HepG2 (cell line): ENCODE measurements around the gene NUFIP1. TPM values are rescaled to one million over a fixed set of nuclear protein-coding genes. Genes with fewer than 3 reads are reported as not detected.

ENCODE experiments used
- BRD4 ChIP-seq: sonication (generic); formaldehyde crosslinking; IDR thresholded peaks from 2 replicates; pipeline ENCODE4 v1.4.0; 2020; ENCODE audit warnings: missing genetic modification reagents
- CC2D1A ChIP-seq: sonication (generic); formaldehyde crosslinking; IDR thresholded peaks from 2 replicates; pipeline ENCODE4 v1.8.1; 2023; ENCODE audit warnings: mild to moderate bottlenecking, missing genetic modification reagents
- GATAD1 ChIP-seq: IDR thresholded peaks from 2 replicates; pipeline ENCODE4 v1.6.1; 2016; ENCODE audit warnings: missing genetic modification reagents, missing compliant biosample characterization
- GLMP ChIP-seq: sonication (generic); formaldehyde crosslinking; IDR thresholded peaks from 2 replicates; pipeline ENCODE4 v1.9.0; 2021; ENCODE audit warnings: missing genetic modification reagents, mild to moderate bottlenecking, borderline replicate concordance
- HOXA5 ChIP-seq: sonication (generic); formaldehyde crosslinking; IDR thresholded peaks from 2 replicates; pipeline ENCODE4 v1.4.0; 2020; ENCODE audit warnings: missing genetic modification reagents
- ISX ChIP-seq: sonication (generic); formaldehyde crosslinking; conservative IDR thresholded peaks from 2 replicates; pipeline ENCODE4 v1.5.0; 2020; ENCODE audit warnings: missing genetic modification reagents
- NCOA5 ChIP-seq: sonication (generic); formaldehyde crosslinking; IDR thresholded peaks from 2 replicates; pipeline ENCODE4 v1.4.0; 2020; ENCODE audit warnings: missing genetic modification reagents
- NR0B2 ChIP-seq: sonication (generic); formaldehyde crosslinking; IDR thresholded peaks from 2 replicates; pipeline ENCODE4 v1.4.0; 2020; ENCODE audit warnings: mild to moderate bottlenecking, missing genetic modification reagents
- PAX8 ChIP-seq: sonication (generic); formaldehyde crosslinking; IDR thresholded peaks from 2 replicates; pipeline ENCODE4 v1.8.0; 2022; ENCODE audit warnings: mild to moderate bottlenecking, missing genetic modification reagents, borderline replicate concordance
- PREB ChIP-seq: sonication (generic); formaldehyde crosslinking; IDR thresholded peaks from 2 replicates; pipeline ENCODE4 v1.4.0; 2020; ENCODE audit warnings: missing genetic modification reagents
- SP5 ChIP-seq: IDR thresholded peaks from 2 replicates; pipeline ENCODE4 v1.6.1; 2016; ENCODE audit warnings: low read depth, borderline replicate concordance
- YEATS2 ChIP-seq: sonication (generic); formaldehyde crosslinking; IDR thresholded peaks from 2 replicates; pipeline ENCODE4 v1.4.0; 2020; ENCODE audit warnings: missing genetic modification reagents, borderline replicate concordance
- polyA plus RNA-seq, 8 experiments: library from polyadenylated mRNA; depleted of rRNA in 3 of 8; stranded (reverse) in 7 of 8; unstranded in 1 of 8; fragments of >200 nt; fragmentation: Illumina TruSeq in 4 of 8; extraction: Trizol in 4 of 8; gene quantifications; 2 replicates each; pipeline versions ENCODE4 v1.2.1 to v1.2.3, GENCODE V29; 2011 to 2016; ENCODE audit warnings: low read depth in 4 of 8, missing spikeins in 1 of 8, mixed read lengths in 1 of 8; ENCODE audit not compliant: insufficient read depth in 1 of 8
- total RNA-seq, 5 experiments: library from RNA; depleted of rRNA; stranded (reverse); fragments of >200 nt; fragmentation: Illumina TruSeq; extraction: Trizol; gene quantifications; 2 replicates each; pipeline ENCODE4 v1.2.3, GENCODE V29; 2016; ENCODE audit warnings: low read depth in 1 of 5
- TF ChIP-seq, protein P1 (sequence below), 2 experiments: fragments of 450-650 bp in 1 of 2; sonication (generic) in 1 of 2; formaldehyde crosslinking in 1 of 2; IDR thresholded peaks; 2 replicates each; pipeline versions ENCODE4 v1.6.1 to v1.8.0; 2016 to 2022; ENCODE audit warnings: antibody characterized with exemption in 1 of 2, mild to moderate bottlenecking in 1 of 2, missing genetic modification reagents in 1 of 2
- TF ChIP-seq, protein P2 (sequence below): sonication (generic); formaldehyde crosslinking; IDR thresholded peaks from 2 replicates; pipeline ENCODE4 v1.4.0; 2020; ENCODE audit warnings: missing genetic modification reagents, low read depth, mild to moderate bottlenecking, borderline replicate concordance

NUFIP1 gene
- total and polyA plus RNA-seq, 2 of the 13 experiments (the other 11 are each of a cell fraction or from before 2014, with no cell fraction given) = 1.9 to 10.3 TPM

DNA sequence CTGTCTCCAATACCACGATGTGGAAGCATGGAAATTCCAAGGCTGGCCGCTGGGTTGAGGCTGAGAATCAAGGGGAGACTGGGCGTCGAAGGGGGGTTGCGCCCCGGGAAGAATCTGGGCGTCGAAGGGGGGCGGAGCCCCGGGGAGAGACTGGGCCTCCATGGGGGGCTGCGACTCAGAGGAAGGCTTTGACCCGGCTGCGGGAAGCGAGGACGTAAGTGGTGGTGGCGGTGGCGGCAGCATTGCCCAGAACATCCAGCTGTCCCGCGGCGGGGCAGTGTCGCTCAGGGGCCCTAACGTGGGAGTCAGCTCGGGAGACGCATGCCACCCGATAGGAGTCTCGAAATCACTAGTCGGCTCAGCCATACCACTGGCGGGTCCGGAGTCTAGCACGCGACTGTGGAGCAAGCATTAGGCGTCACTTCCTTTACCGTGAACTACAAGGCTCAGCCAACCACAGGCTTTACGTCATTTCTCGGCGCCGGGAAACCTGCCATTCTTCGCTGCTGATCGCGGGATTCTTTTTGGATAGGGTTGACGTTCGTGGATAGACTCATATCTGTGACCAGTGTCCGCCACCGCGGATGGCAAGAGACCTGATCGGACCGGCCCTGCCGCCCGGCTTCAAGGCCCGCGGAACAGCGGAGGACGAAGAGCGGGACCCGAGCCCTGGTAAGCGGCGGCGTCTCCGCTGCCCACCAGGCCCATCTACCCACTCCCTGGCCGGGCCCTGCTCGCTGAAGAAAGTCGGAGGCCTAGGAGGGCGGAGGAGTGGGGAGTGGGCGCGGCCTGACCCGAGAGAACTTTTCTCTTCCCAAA lies at the start of gene NUFIP1, which contains the start of gene GPALPP1 (continued):
- TF ChIP-seq, protein P1, sequence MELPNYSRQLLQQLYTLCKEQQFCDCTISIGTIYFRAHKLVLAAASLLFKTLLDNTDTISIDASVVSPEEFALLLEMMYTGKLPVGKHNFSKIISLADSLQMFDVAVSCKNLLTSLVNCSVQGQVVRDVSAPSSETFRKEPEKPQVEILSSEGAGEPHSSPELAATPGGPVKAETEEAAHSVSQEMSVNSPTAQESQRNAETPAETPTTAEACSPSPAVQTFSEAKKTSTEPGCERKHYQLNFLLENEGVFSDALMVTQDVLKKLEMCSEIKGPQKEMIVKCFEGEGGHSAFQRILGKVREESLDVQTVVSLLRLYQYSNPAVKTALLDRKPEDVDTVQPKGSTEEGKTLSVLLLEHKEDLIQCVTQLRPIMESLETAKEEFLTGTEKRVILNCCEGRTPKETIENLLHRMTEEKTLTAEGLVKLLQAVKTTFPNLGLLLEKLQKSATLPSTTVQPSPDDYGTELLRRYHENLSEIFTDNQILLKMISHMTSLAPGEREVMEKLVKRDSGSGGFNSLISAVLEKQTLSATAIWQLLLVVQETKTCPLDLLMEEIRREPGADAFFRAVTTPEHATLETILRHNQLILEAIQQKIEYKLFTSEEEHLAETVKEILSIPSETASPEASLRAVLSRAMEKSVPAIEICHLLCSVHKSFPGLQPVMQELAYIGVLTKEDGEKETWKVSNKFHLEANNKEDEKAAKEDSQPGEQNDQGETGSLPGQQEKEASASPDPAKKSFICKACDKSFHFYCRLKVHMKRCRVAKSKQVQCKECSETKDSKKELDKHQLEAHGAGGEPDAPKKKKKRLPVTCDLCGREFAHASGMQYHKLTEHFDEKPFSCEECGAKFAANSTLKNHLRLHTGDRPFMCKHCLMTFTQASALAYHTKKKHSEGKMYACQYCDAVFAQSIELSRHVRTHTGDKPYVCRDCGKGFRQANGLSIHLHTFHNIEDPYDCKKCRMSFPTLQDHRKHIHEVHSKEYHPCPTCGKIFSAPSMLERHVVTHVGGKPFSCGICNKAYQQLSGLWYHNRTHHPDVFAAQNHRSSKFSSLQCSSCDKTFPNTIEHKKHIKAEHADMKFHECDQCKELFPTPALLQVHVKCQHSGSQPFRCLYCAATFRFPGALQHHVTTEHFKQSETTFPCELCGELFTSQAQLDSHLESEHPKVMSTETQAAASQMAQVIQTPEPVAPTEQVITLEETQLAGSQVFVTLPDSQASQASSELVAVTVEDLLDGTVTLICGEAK (IDR thresholded peaks at IDR 0.05) = no peak
- TF ChIP-seq, protein P1 (CRISPR knock-in tag; IDR thresholded peaks at IDR 0.05) = peak; percentile 54
- TF ChIP-seq HOXA5 (CRISPR knock-in tag) (no peak), PREB (CRISPR knock-in tag) (no peak), NR0B2 (peak; percentile 83; the same call in 1 of the 2 replicates), YEATS2 (CRISPR knock-in tag) (peak; percentile 93), GATAD1 (CRISPR knock-in tag) (peak; percentile 100), ISX (no peak), CC2D1A (CRISPR knock-in tag) (no peak), BRD4 (CRISPR knock-in tag) (no peak; the same call in 1 of the 2 replicates), PAX8 (CRISPR knock-in tag) (peak; percentile 67; the same call in 1 of the 2 replicates), NCOA5 (CRISPR knock-in tag) (no peak), GLMP (CRISPR knock-in tag) (no peak), SP5 (peak; percentile 11; the same call in 1 of the 2 replicates)
- TF ChIP-seq, protein P2, sequence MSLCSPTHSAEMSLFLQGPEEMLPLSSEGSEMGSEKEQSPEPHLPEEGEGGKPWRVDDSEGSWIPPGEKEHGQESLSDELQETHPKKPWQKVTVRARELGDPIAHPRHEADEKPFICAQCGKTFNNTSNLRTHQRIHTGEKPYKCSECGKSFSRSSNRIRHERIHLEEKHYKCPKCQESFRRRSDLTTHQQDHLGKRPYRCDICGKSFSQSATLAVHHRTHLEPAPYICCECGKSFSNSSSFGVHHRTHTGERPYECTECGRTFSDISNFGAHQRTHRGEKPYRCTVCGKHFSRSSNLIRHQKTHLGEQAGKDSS (CRISPR knock-in tag) = peak; percentile 80
